ENCODE results near the gene SLC25A22. TPM values are rescaled to one million over a fixed set of nuclear protein-coding genes. Genes with fewer than 3 reads are reported as not detected.
A peak's percentile ranks its signal among the peaks of the same experiment; 100 is the strongest.

SLC25A22 gene
- total and polyA plus RNA-seq, 2 donors (not counting 1 experiment from before 2014, with no cell fraction given) = 25.7 to 45.7 TPM

GRCh38 chr11:815675-816432 lies 17.8 kb upstream of the SLC25A22 start:
- no peak overlapping the region for H3K9ac ChIP-seq (ENCODE audit: low read length)
- no peaks in the 10 kb centered on the region for H3K27me3 ChIP-seq (replicated peaks in 1 of 4; ENCODE audit: control extremely low read depth in 1 of 4, control insufficient read depth in 3 of 4, insufficient read depth in 4 of 4, low read length in 3 of 4)
- intact Hi-C loops (cut with micrococcal nuclease) = no loop called here
- no peak overlapping the region for H2AFZ ChIP-seq (ENCODE audit: insufficient read depth, low read depth, low read length, poor library complexity, severe bottlenecking)
- DNase-seq (no peak), ATAC-seq (ENCODE audit: low read depth) (no peak)
- no peak overlapping the region for H3K27ac ChIP-seq (ENCODE audit: low read length in 2 of 2)
- no peaks in the 10 kb centered on the region for H3K27me3 Mint-ChIP-seq
- POLR2A ChIA-PET = interaction anchor here (0.6 to 0.9 kb wide), 3 partner anchors 13 to 288 kb away, joined by 4 read pairs; no protein-coding TSS in a partner anchor
- WGBS (ENCODE audit: insufficient coverage) = 92% methylated on average over 10 of the region's 11 CpGs
- TF ChIP-seq CTCF (IDR thresholded peaks at IDR 0.05) (no peak), EZH2 (IDR thresholded peaks at IDR 0.05; ENCODE audit: borderline replicate concordance, insufficient read depth, low read depth, low read length, poor library complexity, severe bottlenecking) (no peak)
- H3K79me2 ChIP-seq (ENCODE audit: control insufficient read depth, insufficient read depth, low read length) = peaks cover 23% of the 10 kb centered on the region
- peaks cover 23 to 28% of the 10 kb centered on the region in 2 donors for H3K4me1 ChIP-seq (ENCODE audit: control insufficient read depth in 2 of 2, insufficient read depth in 2 of 2, low read length in 2 of 2)
- no peak overlapping the region for H3K4me3 ChIP-seq (ENCODE audit: control extremely low read depth in 1 of 5, extremely low read depth in 1 of 5, insufficient read depth in 1 of 5, low read depth in 2 of 5, low read length in 4 of 5)
- peaks cover 36% of the 10 kb centered on the region for H4K20me1 ChIP-seq (ENCODE audit: control insufficient read depth, insufficient read depth, low read length, poor library complexity, severe bottlenecking)
- H3K9me3 Mint-ChIP-seq (ENCODE audit: insufficient read depth) = no peaks in the 10 kb centered on the region
- H3K27ac Mint-ChIP-seq = peak overlapping the region; percentile 32
- H3K4me1 Mint-ChIP-seq = peaks cover 23% of the 10 kb centered on the region
- no peaks in the 10 kb centered on the region for H3K9me3 ChIP-seq (ENCODE audit: control extremely low read depth in 1 of 3, control insufficient read depth in 2 of 3, insufficient read depth in 1 of 3, low read length in 2 of 3)
- peaks cover 2 to 29% of the 10 kb centered on the region in 2 experiments for H3K36me3 ChIP-seq (replicated peaks in 1 of 2; ENCODE audit: control extremely low read depth in 1 of 2, control insufficient read depth in 1 of 2, extremely low read depth in 1 of 2, insufficient read depth in 2 of 2, low read length in 1 of 2)
- H3K4me3 Mint-ChIP-seq = no peak overlapping the region
- no peak overlapping the region for H3K4me2 ChIP-seq (replicated peaks; ENCODE audit: low read depth, low read length, poor library complexity, severe bottlenecking)
- CTCF ChIA-PET = no interaction called here

- Histone ChIP-seq H3K9ac (ENCODE audit: low read length) (no peak overlapping the region), H3K4me1 (ENCODE audit: control insufficient read depth in 2 of 2, insufficient read depth in 2 of 2, low read length in 2 of 2) (peaks cover 19 to 24% of the 10 kb centered on the region in 2 donors), H3K36me3 (replicated peaks in 1 of 2; ENCODE audit: control extremely low read depth in 1 of 2, control insufficient read depth in 1 of 2, extremely low read depth in 1 of 2, insufficient read depth in 2 of 2, low read length in 1 of 2) (peaks cover 2 to 24% of the 10 kb centered on the region in 2 experiments), H3K9me3 (ENCODE audit: control extremely low read depth in 1 of 3, control insufficient read depth in 2 of 3, insufficient read depth in 1 of 3, low read length in 2 of 3) (no peaks in the 10 kb centered on the region), H3K27me3 (replicated peaks in 1 of 4; ENCODE audit: control extremely low read depth in 1 of 4, control insufficient read depth in 3 of 4, insufficient read depth in 4 of 4, low read length in 3 of 4) (no peaks in the 10 kb centered on the region), H3K79me2 (ENCODE audit: control insufficient read depth, insufficient read depth, low read length) (peaks cover 26% of the 10 kb centered on the region), H2AFZ (ENCODE audit: insufficient read depth, low read depth, low read length, poor library complexity, severe bottlenecking) (no peak overlapping the region), H3K4me2 (replicated peaks; ENCODE audit: low read depth, low read length, poor library complexity, severe bottlenecking) (no peak overlapping the region), H3K4me3 (ENCODE audit: control extremely low read depth in 1 of 5, extremely low read depth in 1 of 5, insufficient read depth in 1 of 5, low read depth in 2 of 5, low read length in 4 of 5) (no peak overlapping the region), H4K20me1 (ENCODE audit: control insufficient read depth, insufficient read depth, low read length, poor library complexity, severe bottlenecking) (peaks cover 36% of the 10 kb centered on the region), H3K27ac (ENCODE audit: low read length in 2 of 2) (no peak overlapping the region)
- no peaks in the 10 kb centered on the region for H3K9me3 Mint-ChIP-seq (ENCODE audit: insufficient read depth)
- no peaks in the 10 kb centered on the region for H3K27me3 Mint-ChIP-seq
- CTCF ChIA-PET = no interaction called here
- H3K4me1 Mint-ChIP-seq = peaks cover 31% of the 10 kb centered on the region
- 82% methylated on average over 9 of the region's 9 CpGs for WGBS (ENCODE audit: insufficient coverage)
- DNase-seq (no peak), ATAC-seq (ENCODE audit: low read depth) (no peak)
- no peak overlapping the region for H3K27ac Mint-ChIP-seq
- POLR2A ChIA-PET = no interaction called here
- intact Hi-C loops (cut with micrococcal nuclease) = no loop called here
- TF ChIP-seq CTCF (IDR thresholded peaks at IDR 0.05) (no peak), EZH2 (IDR thresholded peaks at IDR 0.05; ENCODE audit: borderline replicate concordance, insufficient read depth, low read depth, low read length, poor library complexity, severe bottlenecking) (no peak)
- no peak overlapping the region for H3K4me3 Mint-ChIP-seq
These were observed 15.5 kb upstream of the SLC25A22 start for GRCh38 chr11:813456-814096.
